Skeletal muscle cell (primary cell): Measurements from ENCODE around the gene NOMO2.
"Not testable (repeated sequence)": the region's sequence is repeated elsewhere in the genome, so short reads cannot be mapped to it uniquely, and the experiment has no call there.

Experiments
- DNase-seq: peaks from one replicate; pipeline ENCODE4 v3.0.0-alpha.2; 2010; ENCODE audit warnings: low read depth
- H3K4me3 ChIP-seq: 2 replicates; pipeline ENCODE4 v1.5.1; 2011; ENCODE audit warnings: low read depth, mild to moderate bottlenecking, control low read depth, low read length, moderate library complexity

Gene NOMO2

DNA sequence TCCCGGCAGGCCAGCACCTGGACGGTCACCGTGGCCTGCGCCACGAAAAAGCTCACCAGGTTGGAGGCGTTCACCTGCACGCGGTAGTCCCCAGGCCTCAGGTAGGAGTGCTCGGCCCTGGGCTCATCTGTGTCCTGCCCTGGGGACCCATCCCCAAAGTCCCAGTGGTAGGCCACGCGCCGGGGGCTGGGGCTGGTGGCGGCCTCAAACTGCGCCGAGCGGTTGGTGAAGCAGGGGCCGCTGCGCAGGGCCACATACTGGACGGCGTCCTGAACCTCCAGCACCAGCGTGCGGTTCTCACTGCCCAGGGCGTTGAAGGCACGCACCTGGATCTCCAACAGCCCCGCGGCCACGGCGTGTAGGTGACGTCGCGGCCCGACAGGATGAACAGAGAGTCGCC is 176.6 kb downstream of the NOMO2 start:
- not testable (repeated sequence) for DNase-seq, H3K4me3 ChIP-seq

DNA sequence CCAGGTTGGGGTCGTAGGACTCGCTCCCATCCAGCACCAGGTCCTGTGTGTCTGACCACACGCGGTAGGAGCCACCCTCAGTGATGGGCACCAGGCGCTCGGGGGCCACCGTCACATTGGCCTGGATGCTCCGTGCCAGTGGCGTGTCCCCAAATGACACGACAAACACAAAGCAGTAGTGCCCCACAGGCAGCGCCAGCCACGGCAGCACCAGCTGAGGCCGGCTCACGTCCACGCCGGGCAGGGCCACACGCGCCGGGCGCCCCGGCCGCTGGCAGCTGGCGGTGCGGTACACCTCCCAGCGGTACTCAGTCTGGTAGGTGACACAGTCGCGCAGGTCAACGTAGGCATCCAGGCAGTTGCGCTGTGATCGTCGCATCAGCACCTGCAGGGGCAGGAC is 177.0 kb downstream of the NOMO2 start:
- DNase-seq = not testable (repeated sequence)

DNA sequence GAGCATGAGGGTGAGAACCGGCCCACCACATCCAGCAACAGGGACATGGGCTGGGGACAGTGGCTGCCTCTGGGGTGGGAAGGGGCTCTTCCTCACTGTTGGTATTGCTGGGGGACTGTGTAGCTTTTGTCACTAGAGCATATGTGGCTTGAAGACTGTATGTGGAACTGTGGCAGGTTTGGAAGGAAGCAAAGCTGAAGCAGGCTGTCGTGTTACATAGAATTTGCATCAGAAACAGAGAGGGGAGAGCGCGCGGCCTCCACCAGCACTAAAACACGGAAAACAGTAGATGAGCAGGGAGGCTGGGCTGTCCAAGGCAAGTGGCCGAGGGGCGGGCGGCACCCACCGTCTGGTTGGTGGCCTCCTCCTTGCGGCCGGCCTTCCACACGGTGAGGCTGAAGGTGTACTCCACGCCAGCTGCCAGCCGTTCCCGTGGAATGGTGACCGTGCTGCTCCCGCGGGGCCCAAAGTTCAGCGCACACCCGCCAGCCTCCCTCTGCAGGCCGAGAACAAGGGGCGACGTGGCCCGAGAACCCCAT is 177.7 kb downstream of the NOMO2 start:
- DNase-seq, H3K4me3 ChIP-seq: not testable (repeated sequence)

More for the DNA sequence above, 177.0 kb downstream of the NOMO2 start:
- not testable (repeated sequence) for H3K4me3 ChIP-seq

DNA sequence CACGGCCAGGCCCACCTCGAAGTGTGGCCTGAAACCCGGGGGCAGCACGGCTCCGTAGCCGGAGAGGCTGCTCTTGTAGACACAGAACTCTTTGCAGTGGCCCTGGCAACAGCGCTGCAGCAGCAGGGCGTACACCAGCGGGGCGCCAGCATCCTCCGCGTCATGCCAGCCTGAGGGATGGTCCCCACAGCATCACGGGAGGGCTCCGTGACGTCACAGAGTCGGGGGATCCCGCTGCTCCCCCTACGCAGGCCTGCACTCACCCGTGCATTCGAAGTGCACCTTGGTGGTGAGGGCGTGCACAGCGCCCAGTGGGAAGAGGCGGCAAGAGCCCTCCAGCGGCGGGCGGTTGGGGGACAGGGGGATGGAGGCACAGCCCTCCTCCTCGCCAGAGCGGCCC is 179.2 kb downstream of the NOMO2 start:
- H3K4me3 ChIP-seq, DNase-seq: not testable (repeated sequence)
